ENCODE results near the gene IL17RA. TPM values are rescaled to one million over a fixed set of nuclear protein-coding genes. Genes with fewer than 3 reads are reported as not detected.

IL17RA gene
- total RNA-seq, 1 donor from 2014 or later = 11.8 TPM

DNA sequence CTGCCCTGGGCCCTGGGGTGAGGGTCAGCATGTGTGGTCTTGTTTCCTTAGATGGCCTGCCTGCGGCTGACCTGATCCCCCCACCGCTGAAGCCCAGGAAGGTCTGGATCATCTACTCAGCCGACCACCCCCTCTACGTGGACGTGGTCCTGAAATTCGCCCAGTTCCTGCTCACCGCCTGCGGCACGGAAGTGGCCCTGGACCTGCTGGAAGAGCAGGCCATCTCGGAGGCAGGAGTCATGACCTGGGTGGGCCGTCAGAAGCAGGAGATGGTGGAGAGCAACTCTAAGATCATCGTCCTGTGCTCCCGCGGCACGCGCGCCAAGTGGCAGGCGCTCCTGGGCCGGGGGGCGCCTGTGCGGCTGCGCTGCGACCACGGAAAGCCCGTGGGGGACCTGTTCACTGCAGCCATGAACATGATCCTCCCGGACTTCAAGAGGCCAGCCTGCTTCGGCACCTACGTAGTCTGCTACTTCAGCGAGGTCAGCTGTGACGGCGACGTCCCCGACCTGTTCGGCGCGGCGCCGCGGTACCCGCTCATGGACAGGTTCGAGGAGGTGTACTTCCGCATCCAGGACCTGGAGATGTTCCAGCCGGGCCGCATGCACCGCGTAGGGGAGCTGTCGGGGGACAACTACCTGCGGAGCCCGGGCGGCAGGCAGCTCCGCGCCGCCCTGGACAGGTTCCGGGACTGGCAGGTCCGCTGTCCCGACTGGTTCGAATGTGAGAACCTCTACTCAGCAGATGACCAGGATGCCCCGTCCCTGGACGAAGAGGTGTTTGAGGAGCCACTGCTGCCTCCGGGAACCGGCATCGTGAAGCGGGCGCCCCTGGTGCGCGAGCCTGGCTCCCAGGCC, 23.7 kb downstream of the IL17RA start:
- Mint-ChIP-seq H3K36me3 (peaks cover 3% of the 10 kb centered on the region), H3K27me3 (ENCODE audit: low read depth) (no peaks in the 10 kb centered on the region)

DNA sequence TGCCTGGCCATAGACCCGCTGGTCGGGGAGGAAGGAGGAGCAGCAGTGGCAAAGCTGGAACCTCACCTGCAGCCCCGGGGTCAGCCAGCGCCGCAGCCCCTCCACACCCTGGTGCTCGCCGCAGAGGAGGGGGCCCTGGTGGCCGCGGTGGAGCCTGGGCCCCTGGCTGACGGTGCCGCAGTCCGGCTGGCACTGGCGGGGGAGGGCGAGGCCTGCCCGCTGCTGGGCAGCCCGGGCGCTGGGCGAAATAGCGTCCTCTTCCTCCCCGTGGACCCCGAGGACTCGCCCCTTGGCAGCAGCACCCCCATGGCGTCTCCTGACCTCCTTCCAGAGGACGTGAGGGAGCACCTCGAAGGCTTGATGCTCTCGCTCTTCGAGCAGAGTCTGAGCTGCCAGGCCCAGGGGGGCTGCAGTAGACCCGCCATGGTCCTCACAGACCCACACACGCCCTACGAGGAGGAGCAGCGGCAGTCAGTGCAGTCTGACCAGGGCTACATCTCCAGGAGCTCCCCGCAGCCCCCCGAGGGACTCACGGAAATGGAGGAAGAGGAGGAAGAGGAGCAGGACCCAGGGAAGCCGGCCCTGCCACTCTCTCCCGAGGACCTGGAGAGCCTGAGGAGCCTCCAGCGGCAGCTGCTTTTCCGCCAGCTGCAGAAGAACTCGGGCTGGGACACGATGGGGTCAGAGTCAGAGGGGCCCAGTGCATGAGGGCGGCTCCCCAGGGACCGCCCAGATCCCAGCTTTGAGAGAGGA, 24.5 kb downstream of the IL17RA start:
- H3K27ac Mint-ChIP-seq = no peak overlapping the region

More for the DNA sequence above, 23.7 kb downstream of the IL17RA start:
- TF ChIP-seq, protein P1, sequence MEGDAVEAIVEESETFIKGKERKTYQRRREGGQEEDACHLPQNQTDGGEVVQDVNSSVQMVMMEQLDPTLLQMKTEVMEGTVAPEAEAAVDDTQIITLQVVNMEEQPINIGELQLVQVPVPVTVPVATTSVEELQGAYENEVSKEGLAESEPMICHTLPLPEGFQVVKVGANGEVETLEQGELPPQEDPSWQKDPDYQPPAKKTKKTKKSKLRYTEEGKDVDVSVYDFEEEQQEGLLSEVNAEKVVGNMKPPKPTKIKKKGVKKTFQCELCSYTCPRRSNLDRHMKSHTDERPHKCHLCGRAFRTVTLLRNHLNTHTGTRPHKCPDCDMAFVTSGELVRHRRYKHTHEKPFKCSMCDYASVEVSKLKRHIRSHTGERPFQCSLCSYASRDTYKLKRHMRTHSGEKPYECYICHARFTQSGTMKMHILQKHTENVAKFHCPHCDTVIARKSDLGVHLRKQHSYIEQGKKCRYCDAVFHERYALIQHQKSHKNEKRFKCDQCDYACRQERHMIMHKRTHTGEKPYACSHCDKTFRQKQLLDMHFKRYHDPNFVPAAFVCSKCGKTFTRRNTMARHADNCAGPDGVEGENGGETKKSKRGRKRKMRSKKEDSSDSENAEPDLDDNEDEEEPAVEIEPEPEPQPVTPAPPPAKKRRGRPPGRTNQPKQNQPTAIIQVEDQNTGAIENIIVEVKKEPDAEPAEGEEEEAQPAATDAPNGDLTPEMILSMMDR (IDR thresholded peaks at IDR 0.05; ENCODE audit: unreplicated experiment) = no peak
- no peaks in the 10 kb centered on the region for H3K9me3 Mint-ChIP-seq
- no peak for DNase-seq (ENCODE audit: low spot score in 2 of 2, unreplicated experiment in 2 of 2)
- H3K4me1 Mint-ChIP-seq = no peaks in the 10 kb centered on the region
- no peak overlapping the region for H3K27ac Mint-ChIP-seq
- H3K4me3 Mint-ChIP-seq = no peak overlapping the region

DNA sequence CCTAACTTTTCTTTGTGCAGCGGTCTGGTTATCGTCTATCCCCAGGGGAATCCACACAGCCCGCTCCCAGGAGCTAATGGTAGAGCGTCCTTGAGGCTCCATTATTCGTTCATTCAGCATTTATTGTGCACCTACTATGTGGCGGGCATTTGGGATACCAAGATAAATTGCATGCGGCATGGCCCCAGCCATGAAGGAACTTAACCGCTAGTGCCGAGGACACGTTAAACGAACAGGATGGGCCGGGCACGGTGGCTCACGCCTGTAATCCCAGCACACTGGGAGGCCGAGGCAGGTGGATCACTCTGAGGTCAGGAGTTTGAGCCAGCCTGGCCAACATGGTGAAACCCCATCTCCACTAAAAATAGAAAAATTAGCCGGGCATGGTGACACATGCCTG, 25.2 kb downstream of the IL17RA start:
- H3K27ac Mint-ChIP-seq = no peak overlapping the region
- TF ChIP-seq, protein P1 (IDR thresholded peaks at IDR 0.05; ENCODE audit: unreplicated experiment) = no peak

More for the DNA sequence above, 24.5 kb downstream of the IL17RA start:
- peaks cover 3% of the 10 kb centered on the region for H3K36me3 Mint-ChIP-seq
- TF ChIP-seq, protein P1 (IDR thresholded peaks at IDR 0.05; ENCODE audit: unreplicated experiment) = no peak
- no peaks in the 10 kb centered on the region for H3K27me3 Mint-ChIP-seq (ENCODE audit: low read depth)
- H3K4me3 Mint-ChIP-seq = no peak overlapping the region
- no peak for DNase-seq (ENCODE audit: low spot score in 2 of 2, unreplicated experiment in 2 of 2)
- H3K9me3 Mint-ChIP-seq = no peaks in the 10 kb centered on the region
- no peaks in the 10 kb centered on the region for H3K4me1 Mint-ChIP-seq

DNA sequence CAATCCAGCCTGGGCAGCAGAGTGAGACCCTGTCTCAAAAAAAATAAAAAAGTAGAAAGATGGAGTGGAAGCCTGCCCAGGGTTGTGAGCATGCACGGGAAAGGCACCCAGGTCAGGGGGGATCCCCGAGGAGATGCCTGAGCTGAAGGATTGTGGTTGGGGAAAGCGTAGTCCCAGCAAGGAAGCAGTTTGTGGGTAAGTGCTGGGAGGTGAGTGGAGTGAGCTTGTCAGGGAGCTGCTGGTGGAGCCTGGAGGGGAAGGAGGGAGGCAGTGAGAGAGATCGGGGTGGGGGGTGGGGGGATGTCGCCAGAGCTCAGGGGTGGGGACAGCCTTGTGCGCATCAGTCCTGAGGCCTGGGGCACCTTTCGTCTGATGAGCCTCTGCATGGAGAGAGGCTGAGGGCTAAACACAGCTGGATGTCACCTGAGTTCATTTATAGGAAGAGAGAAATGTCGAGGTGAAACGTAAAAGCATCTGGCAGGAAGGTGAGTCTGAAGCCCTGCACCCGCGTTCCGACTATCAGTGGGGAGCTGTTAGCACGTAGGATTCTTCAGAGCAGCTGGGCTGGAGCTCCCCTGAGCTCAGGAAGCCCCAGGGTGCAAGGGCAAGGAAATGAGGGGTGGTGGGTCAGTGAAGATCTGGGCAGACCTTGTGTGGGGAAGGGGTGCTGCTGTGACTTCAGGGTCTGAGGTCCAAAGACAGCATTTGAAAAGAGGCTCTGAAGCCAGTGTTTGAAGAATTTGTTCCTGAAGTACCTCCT, 26.2 kb downstream of the IL17RA start:
- H3K27me3 Mint-ChIP-seq (ENCODE audit: low read depth) = peaks cover 4% of the 10 kb centered on the region
- peaks cover 3% of the 10 kb centered on the region for H3K36me3 Mint-ChIP-seq
- no peak overlapping the region for H3K27ac Mint-ChIP-seq
- H3K4me1 Mint-ChIP-seq = no peaks in the 10 kb centered on the region
- TF ChIP-seq, protein P1 (IDR thresholded peaks at IDR 0.05; ENCODE audit: unreplicated experiment) = no peak
- no peaks in the 10 kb centered on the region for H3K9me3 Mint-ChIP-seq
- no peak for DNase-seq (ENCODE audit: low spot score in 2 of 2, unreplicated experiment in 2 of 2)
- no peak overlapping the region for H3K4me3 Mint-ChIP-seq

More for the DNA sequence above, 25.2 kb downstream of the IL17RA start:
- Mint-ChIP-seq H3K4me3 (no peak overlapping the region), H3K4me1 (no peaks in the 10 kb centered on the region), H3K27me3 (ENCODE audit: low read depth) (no peaks in the 10 kb centered on the region), H3K36me3 (peaks cover 3% of the 10 kb centered on the region), H3K9me3 (no peaks in the 10 kb centered on the region)
- DNase-seq (ENCODE audit: low spot score in 2 of 2, unreplicated experiment in 2 of 2) = no peak

DNA sequence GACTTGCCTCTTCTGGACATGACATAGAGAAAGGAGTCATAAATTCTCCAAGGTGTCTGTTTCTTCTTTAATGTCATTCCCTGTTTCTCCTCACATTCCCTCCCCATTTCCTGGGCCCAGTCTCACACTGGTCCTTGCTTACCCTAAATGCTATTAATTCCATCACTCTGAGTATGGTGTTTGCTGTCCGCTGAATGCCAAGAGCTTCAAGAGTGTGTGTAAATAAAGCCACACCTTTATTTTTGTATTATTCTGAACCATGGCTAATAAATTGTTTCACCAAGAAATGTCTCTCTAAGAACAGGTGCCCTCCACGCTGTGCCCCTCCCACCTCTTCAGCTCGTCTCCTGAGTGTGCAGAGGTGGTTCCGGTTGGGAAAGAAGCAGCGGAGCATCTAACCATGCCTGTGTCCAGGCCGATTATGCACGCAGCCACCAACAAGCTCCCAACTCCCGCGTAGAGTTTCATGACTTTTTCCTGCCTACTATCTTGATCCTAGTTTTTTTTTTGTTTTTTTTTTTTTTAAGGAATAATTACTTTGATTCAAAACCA, 27.8 kb downstream of the IL17RA start:
- TF ChIP-seq, protein P1 (IDR thresholded peaks at IDR 0.05; ENCODE audit: unreplicated experiment) = no peak
- no peak overlapping the region for H3K27ac Mint-ChIP-seq
- H3K4me1 Mint-ChIP-seq = no peaks in the 10 kb centered on the region
- peaks cover 3% of the 10 kb centered on the region for H3K36me3 Mint-ChIP-seq
- peaks cover 18% of the 10 kb centered on the region for H3K27me3 Mint-ChIP-seq (ENCODE audit: low read depth)
- H3K4me3 Mint-ChIP-seq = no peak overlapping the region
- no peak for DNase-seq (ENCODE audit: low spot score in 2 of 2, unreplicated experiment in 2 of 2)
- H3K9me3 Mint-ChIP-seq = no peaks in the 10 kb centered on the region

Measured in mesothelial cell of epicardium (in vitro differentiated cells).